ENCODE results near the gene ATAD3B. TPM values are rescaled to one million over a fixed set of nuclear protein-coding genes. Genes with fewer than 3 reads are reported as not detected.
A peak's percentile ranks its signal among the peaks of the same experiment; 100 is the strongest.

ATAD3B gene
- total and polyA plus RNA-seq, 2 of the 4 experiments (the other 2 are of a cell fraction): 13.8 to 29.0 TPM

DNA sequence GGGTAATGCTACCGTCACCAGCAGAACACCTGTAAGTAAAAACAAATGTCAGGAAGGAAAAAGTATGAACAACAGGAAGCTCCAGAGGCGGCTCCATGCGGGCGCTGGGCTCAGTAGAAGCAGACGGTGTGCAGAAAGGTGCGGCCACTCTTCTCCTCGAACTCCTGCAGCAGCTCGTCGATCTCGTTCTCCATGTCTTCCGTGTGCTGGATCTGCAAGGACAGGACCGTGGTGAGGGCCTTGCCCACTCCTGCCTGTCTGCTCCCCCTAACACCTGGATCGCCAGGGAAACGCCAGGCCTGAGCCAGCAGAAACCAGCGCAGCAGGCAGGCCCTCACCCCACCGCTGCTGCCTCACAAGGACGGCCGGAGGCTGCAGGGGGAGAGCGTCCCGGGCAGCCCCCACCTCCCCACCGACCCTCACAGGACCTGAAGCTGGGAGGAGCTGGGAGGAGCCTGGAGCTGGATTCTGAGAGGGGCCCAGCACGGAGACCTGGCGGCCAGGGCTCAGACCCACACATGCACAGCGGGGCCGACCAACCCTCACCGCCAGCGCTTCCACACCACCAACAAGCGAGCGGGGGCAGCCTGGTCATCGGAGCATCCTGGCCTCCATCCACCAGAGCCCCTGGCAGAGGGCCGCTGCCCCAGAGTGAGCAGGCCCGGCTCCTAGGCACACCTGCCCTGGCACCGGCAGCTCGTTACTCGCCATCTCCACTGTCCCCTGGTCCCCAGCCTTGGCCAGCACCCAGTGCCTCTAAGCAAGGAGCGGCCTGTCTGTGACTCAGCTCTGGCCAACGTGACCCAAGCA is 70.6 kb downstream of the ATAD3B start:
- BruUV-seq (replicated peaks): no TSS peak
- ChIA-PET CTCF (no interaction called here), POLR2A (ENCODE audit: unreplicated experiment) (no interaction called here)
- in situ Hi-C loops (cut with MboI; ENCODE audit: low sequenced_read_pairs): no loop called here
- Histone ChIP-seq H3K9ac (ENCODE audit: low read depth, low read length) (no peak overlapping the region), H4K8ac (ENCODE audit: low read depth in 2 of 2, low read length in 2 of 2) (no peak overlapping the region), H3K4me1 (ENCODE audit: control insufficient read depth, insufficient read depth, low read length) (peaks cover 20% of the 10 kb centered on the region), H3K4me3 (ENCODE audit: insufficient read depth, low read depth, low read length) (no peak overlapping the region), H2BK5ac (ENCODE audit: low read depth, low read length, poor library complexity, severe bottlenecking) (no peak overlapping the region), H3K56ac (ENCODE audit: extremely low read depth, insufficient read depth, low read length) (no peak overlapping the region), H3K27me3 (ENCODE audit: control insufficient read depth, insufficient read depth, low read length) (no peaks in the 10 kb centered on the region), H3K23ac (ENCODE audit: low read depth, low read length) (no peak overlapping the region), H2AFZ (replicated peaks; ENCODE audit: low read length, poor library complexity) (peak overlapping the region; percentile 24), H2BK120ac (ENCODE audit: low read depth, low read length) (no peak overlapping the region), H3K27ac (ENCODE audit: insufficient read depth, low read length) (no peak overlapping the region), H2BK20ac (ENCODE audit: low read depth, low read length) (no peak overlapping the region), H4K91ac (ENCODE audit: insufficient read depth, low read depth, low read length) (no peak overlapping the region), H3K9me3 (ENCODE audit: control insufficient read depth, insufficient read depth, low read length) (no peaks in the 10 kb centered on the region), H3K4me2 (ENCODE audit: low read depth, low read length) (no peak overlapping the region), H3K4ac (ENCODE audit: low read depth, low read length) (no peak overlapping the region), H3K36me3 (ENCODE audit: control insufficient read depth, insufficient read depth, low read length) (peaks cover 34% of the 10 kb centered on the region), H3K9me1 (ENCODE audit: insufficient read depth, low read length) (peaks cover 17% of the 10 kb centered on the region), H3K18ac (ENCODE audit: low read depth, low read length) (no peak overlapping the region), H3K79me1 (ENCODE audit: low read depth in 1 of 2, low read length in 2 of 2) (peaks cover 10 to 57% of the 10 kb centered on the region in 2 experiments), H2BK15ac (ENCODE audit: low read depth, low read length) (no peak overlapping the region), H2AK5ac (ENCODE audit: low read depth, low read length) (no peak overlapping the region), H2AK9ac (replicated peaks; ENCODE audit: low read depth, low read length, poor library complexity) (peak overlapping the region; percentile 23), H4K20me1 (ENCODE audit: insufficient read depth, low read length) (peaks cover 38% of the 10 kb centered on the region), H3K14ac (replicated peaks; ENCODE audit: low read depth, low read length) (no peak overlapping the region), H4K5ac (ENCODE audit: low read depth, low read length) (no peak overlapping the region)
- DNase-seq (no peak), ATAC-seq (ENCODE audit: low read depth) (no peak)
- dilution Hi-C loops (cut with HindIII; ENCODE audit: low sequenced_read_pairs, unreplicated experiment): no loop called here
- 91% methylated on average over 8 of the region's 37 CpGs; no CpG with 5 or more reads in 1 of the 2 experiments for WGBS, 2 experiments (ENCODE audit: extremely low coverage in 2 of 2, insufficient read length in 1 of 2)
- intact Hi-C loops (cut with micrococcal nuclease): no loop called here
- TF ChIP-seq RFX5 (IDR thresholded peaks at IDR 0.05; ENCODE audit: low read depth, low read length): no peak
- no peak for TF ChIP-seq RAD21 (IDR thresholded peaks at IDR 0.05; ENCODE audit: low read length)
- no peak for TF ChIP-seq MAZ (IDR thresholded peaks at IDR 0.05; ENCODE audit: borderline replicate concordance, low read depth, low read length)
- no peak for TF ChIP-seq RCOR1 (IDR thresholded peaks at IDR 0.05; ENCODE audit: insufficient replicate concordance, low read length)
- no peak for TF ChIP-seq MAFK (IDR thresholded peaks at IDR 0.05; ENCODE audit: low read depth, low read length)
- TF ChIP-seq MXI1 (IDR thresholded peaks at IDR 0.05; ENCODE audit: borderline replicate concordance, low read depth, low read length): no peak
- TF ChIP-seq, protein P1, sequence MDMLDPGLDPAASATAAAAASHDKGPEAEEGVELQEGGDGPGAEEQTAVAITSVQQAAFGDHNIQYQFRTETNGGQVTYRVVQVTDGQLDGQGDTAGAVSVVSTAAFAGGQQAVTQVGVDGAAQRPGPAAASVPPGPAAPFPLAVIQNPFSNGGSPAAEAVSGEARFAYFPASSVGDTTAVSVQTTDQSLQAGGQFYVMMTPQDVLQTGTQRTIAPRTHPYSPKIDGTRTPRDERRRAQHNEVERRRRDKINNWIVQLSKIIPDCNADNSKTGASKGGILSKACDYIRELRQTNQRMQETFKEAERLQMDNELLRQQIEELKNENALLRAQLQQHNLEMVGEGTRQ (IDR thresholded peaks at IDR 0.05; ENCODE audit: low read depth, low read length): no peak
- TF ChIP-seq BHLHE40 (IDR thresholded peaks at IDR 0.05; ENCODE audit: low read depth, low read length): no peak
- TF ChIP-seq, protein P2, sequence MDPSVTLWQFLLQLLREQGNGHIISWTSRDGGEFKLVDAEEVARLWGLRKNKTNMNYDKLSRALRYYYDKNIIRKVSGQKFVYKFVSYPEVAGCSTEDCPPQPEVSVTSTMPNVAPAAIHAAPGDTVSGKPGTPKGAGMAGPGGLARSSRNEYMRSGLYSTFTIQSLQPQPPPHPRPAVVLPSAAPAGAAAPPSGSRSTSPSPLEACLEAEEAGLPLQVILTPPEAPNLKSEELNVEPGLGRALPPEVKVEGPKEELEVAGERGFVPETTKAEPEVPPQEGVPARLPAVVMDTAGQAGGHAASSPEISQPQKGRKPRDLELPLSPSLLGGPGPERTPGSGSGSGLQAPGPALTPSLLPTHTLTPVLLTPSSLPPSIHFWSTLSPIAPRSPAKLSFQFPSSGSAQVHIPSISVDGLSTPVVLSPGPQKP (IDR thresholded peaks at IDR 0.05; ENCODE audit: borderline replicate concordance, low read depth, low read length): no peak
- no peak for TF ChIP-seq FOS (IDR thresholded peaks at IDR 0.05; ENCODE audit: low read depth, low read length)
- TF ChIP-seq NFE2L2 (IDR thresholded peaks at IDR 0.05; ENCODE audit: low read depth, low read length): no peak
- TF ChIP-seq, protein P3, sequence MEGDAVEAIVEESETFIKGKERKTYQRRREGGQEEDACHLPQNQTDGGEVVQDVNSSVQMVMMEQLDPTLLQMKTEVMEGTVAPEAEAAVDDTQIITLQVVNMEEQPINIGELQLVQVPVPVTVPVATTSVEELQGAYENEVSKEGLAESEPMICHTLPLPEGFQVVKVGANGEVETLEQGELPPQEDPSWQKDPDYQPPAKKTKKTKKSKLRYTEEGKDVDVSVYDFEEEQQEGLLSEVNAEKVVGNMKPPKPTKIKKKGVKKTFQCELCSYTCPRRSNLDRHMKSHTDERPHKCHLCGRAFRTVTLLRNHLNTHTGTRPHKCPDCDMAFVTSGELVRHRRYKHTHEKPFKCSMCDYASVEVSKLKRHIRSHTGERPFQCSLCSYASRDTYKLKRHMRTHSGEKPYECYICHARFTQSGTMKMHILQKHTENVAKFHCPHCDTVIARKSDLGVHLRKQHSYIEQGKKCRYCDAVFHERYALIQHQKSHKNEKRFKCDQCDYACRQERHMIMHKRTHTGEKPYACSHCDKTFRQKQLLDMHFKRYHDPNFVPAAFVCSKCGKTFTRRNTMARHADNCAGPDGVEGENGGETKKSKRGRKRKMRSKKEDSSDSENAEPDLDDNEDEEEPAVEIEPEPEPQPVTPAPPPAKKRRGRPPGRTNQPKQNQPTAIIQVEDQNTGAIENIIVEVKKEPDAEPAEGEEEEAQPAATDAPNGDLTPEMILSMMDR (conservative IDR thresholded peaks at IDR 0.05; ENCODE audit: low read depth, low read length): no peak
